Fibroblast of villous mesenchyme (primary cell): Measurements from ENCODE around the gene DALRD3. TPM values are rescaled to one million over a fixed set of nuclear protein-coding genes. Genes with fewer than 3 reads are reported as not detected.

Experiments
- DNase-seq: peaks from one replicate; pipeline ENCODE4 v3.0.0-alpha.2; 2010; ENCODE audit warnings: low read depth
- H3K4me3 ChIP-seq: 2 replicates; pipeline ENCODE4 v1.5.1; 2011; ENCODE audit warnings: low read depth, mild to moderate bottlenecking, low read length
- CTCF ChIP-seq: IDR thresholded peaks from 2 replicates; pipeline ENCODE4 v1.5.1; 2012; ENCODE audit warnings: low read depth, mild to moderate bottlenecking, low read length; ENCODE audit not compliant: insufficient read depth
- total RNA-seq: library from RNA; depleted of rRNA; stranded (reverse); fragments of >200 nt; gene quantifications from 2 replicates; pipeline ENCODE4 v1.2.3, GENCODE V29; 2012

Gene DALRD3
- 40.6 and 43.2 TPM in 2 replicates for total RNA-seq

- peak; percentile 60 for DNase-seq
- peak within 1 kb of the TSS; percentile 86 for H3K4me3 ChIP-seq
- TF ChIP-seq CTCF = no peak
Observed at GRCh38 chr3:49017971-49018706, at the start of gene DALRD3. Gene DALRD3, minus strand, starts transcription at chr3:49018580. Its CDS starts 16 bp downstream, at chr3:49018564.

- peak; percentile 8 for DNase-seq
- TF ChIP-seq CTCF = no peak
- H3K4me3 ChIP-seq = no peak overlapping the region
Observed at GRCh38 chr3:49058011-49058410, 39.6 kb upstream of the DALRD3 start.

- DNase-seq = no peak
- no peak for TF ChIP-seq CTCF
- no peak overlapping the region for H3K4me3 ChIP-seq
Observed at GRCh38 chr3:49057268-49057667, 38.9 kb upstream of the DALRD3 start.

- peak; percentile 13 for DNase-seq
- TF ChIP-seq CTCF = no peak
- H3K4me3 ChIP-seq = no peak overlapping the region
Observed at GRCh38 chr3:49054344-49054862, 36.0 kb upstream of the DALRD3 start.

GRCh38 chr3:49053543-49053942 lies 35.2 kb upstream of the DALRD3 start:
- TF ChIP-seq CTCF = no peak

GRCh38 chr3:49035281-49035680 lies 16.9 kb upstream of the DALRD3 start:
- no peak for TF ChIP-seq CTCF
- no peak overlapping the region for H3K4me3 ChIP-seq
- DNase-seq = no peak

More at GRCh38 chr3:49053543-49053942, 35.2 kb upstream of the DALRD3 start:
- H3K4me3 ChIP-seq = no peak overlapping the region
- no peak for DNase-seq
